ENCODE results near the gene CTXN3.

DNA sequence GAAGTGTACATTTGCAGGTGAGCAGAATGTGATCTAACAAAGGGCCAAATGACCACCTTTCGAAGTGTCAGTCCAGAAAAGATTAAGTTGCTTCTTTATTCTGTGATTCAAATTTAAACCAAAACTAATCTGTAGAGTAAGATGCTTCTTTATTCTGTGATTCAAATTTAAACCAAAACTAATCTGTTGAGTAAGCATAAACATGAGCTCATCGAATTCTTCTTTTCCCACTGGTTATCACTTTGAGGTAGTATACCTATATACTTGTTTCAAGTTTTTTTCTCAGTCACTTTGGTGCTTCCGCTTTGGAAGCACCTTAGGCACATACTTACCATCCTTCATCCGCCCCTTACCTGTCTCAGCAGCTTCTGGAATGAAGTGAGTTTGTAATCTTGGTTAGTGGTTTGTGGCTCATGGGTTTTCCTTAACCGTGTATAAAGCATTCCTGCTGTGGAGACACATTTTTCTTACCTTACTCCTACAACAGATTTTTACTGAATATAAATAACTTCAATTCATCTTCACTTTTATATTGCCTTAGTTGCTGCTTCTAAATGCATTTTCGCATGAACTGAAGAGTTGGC, 40.7 kb upstream of the CTXN3 start:
- no peak for TF ChIP-seq POLR2A (IDR thresholded peaks at IDR 0.05)
- TF ChIP-seq, protein P1, sequence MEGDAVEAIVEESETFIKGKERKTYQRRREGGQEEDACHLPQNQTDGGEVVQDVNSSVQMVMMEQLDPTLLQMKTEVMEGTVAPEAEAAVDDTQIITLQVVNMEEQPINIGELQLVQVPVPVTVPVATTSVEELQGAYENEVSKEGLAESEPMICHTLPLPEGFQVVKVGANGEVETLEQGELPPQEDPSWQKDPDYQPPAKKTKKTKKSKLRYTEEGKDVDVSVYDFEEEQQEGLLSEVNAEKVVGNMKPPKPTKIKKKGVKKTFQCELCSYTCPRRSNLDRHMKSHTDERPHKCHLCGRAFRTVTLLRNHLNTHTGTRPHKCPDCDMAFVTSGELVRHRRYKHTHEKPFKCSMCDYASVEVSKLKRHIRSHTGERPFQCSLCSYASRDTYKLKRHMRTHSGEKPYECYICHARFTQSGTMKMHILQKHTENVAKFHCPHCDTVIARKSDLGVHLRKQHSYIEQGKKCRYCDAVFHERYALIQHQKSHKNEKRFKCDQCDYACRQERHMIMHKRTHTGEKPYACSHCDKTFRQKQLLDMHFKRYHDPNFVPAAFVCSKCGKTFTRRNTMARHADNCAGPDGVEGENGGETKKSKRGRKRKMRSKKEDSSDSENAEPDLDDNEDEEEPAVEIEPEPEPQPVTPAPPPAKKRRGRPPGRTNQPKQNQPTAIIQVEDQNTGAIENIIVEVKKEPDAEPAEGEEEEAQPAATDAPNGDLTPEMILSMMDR (IDR thresholded peaks at IDR 0.05): no peak
